GM12891 (cell line): Measurements from ENCODE around the gene SLC2A13.

Experiments used
- POLR2A ChIP-seq: IDR thresholded peaks from 2 replicates; pipeline ENCODE4 v1.6.1; 2011; ENCODE audit warnings: low read depth, low read length, control low read depth
- POLR2AphosphoS5 ChIP-seq: IDR thresholded peaks from 2 replicates; pipeline ENCODE4 v1.6.1; 2011; ENCODE audit warnings: low read depth, low read length, control low read depth
- POU2F2 ChIP-seq: IDR thresholded peaks from 2 replicates; pipeline ENCODE4 v1.6.1; 2011; ENCODE audit warnings: low read depth, mild to moderate bottlenecking, control low read depth, low read length, moderate library complexity
- SPI1 ChIP-seq: IDR thresholded peaks from 2 replicates; pipeline ENCODE4 v1.6.1; 2011; ENCODE audit warnings: low read depth, low read length, control low read depth

DNA sequence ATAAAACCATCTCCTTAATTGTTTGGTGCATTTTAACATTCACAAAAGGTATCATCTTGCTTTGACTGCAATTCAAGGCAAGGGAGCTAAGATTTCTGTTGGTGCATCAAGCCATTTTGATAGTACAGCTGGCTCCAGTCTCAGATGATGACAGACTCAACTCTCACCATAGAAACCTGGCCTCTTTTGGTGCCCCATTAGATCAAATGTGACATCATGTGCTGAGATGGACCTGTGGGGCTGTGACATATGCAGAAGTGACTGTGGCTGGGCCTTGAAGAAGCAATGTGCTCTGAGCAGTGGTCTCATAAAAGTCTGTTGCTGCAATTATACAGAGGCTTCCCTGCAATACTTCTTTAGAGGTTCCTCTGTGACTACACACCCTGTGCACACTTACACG is 88.4 kb downstream of the SLC2A13 start:
- TF ChIP-seq POLR2AphosphoS5 (no peak), POLR2A (no peak), SPI1 (no peak), POU2F2 (no peak)
